ENCODE data around the gene GPSM1. TPM values are rescaled to one million over a fixed set of nuclear protein-coding genes. Genes with fewer than 3 reads are reported as not detected.
"Not testable (repeated sequence)": the region's sequence is repeated elsewhere in the genome, so short reads cannot be mapped to it uniquely, and the experiment has no call there.

GPSM1 gene
- total RNA-seq, 1 donor from 2014 or later = 59.4 TPM

GRCh38 chr9:136404801-136405136, 77.4 kb downstream of the GPSM1 start:
- Mint-ChIP-seq H3K9me3 (ENCODE audit: unreplicated experiment) (peaks cover 2% of the 10 kb centered on the region), H3K36me3 (ENCODE audit: low read depth, unreplicated experiment) (peaks cover 6% of the 10 kb centered on the region), H3K27me3 (ENCODE audit: low read depth, unreplicated experiment) (no peaks in the 10 kb centered on the region), H3K4me3 (ENCODE audit: unreplicated experiment) (no peak overlapping the region), H3K27ac (ENCODE audit: unreplicated experiment) (no peak overlapping the region), H3K4me1 (ENCODE audit: low read depth, unreplicated experiment) (peaks cover 16% of the 10 kb centered on the region)
- no peak overlapping the region for H3K4me2 ChIP-seq (ENCODE audit: low read length)
- no peak overlapping the region for H3K27ac ChIP-seq (ENCODE audit: low read depth, low read length)
- FAIRE-seq (no peak), DNase-seq (ENCODE audit: low read depth) (no peak)
- peaks cover 29% of the 10 kb centered on the region for H4K20me1 ChIP-seq (ENCODE audit: insufficient read depth, low read length)
- H3K79me2 ChIP-seq (ENCODE audit: insufficient read depth, low read length) = peaks cover 29% of the 10 kb centered on the region
- H3K9me3 ChIP-seq (ENCODE audit: insufficient read depth, low read depth, low read length) = no peaks in the 10 kb centered on the region
- TF ChIP-seq EZH2 (IDR thresholded peaks at IDR 0.05; ENCODE audit: insufficient read depth, low read length) (no peak), CTCF (IDR thresholded peaks at IDR 0.05; ENCODE audit: insufficient read depth, low read depth, low read length) (no peak)
- no peak overlapping the region for H3K9ac ChIP-seq (ENCODE audit: low read length)
- H3K36me3 ChIP-seq (ENCODE audit: insufficient read depth, low read length) = peaks cover 2% of the 10 kb centered on the region
- no peak overlapping the region for H3K4me3 ChIP-seq (ENCODE audit: insufficient read depth, low read depth, low read length)
- H3K4me1 ChIP-seq (ENCODE audit: insufficient read depth, low read length) = peaks cover 13% of the 10 kb centered on the region
- H2AFZ ChIP-seq (ENCODE audit: low read depth, low read length) = no peak overlapping the region
- H3K27me3 ChIP-seq (ENCODE audit: insufficient read depth, low read length) = no peaks in the 10 kb centered on the region

GRCh38 chr9:136405481-136405880, 78.1 kb downstream of the GPSM1 start:
- no peak overlapping the region for H2AFZ ChIP-seq (ENCODE audit: low read depth, low read length)
- Mint-ChIP-seq H3K4me3 (ENCODE audit: unreplicated experiment) (no peak overlapping the region), H3K4me1 (ENCODE audit: low read depth, unreplicated experiment) (peaks cover 16% of the 10 kb centered on the region), H3K27ac (ENCODE audit: unreplicated experiment) (no peak overlapping the region), H3K9me3 (ENCODE audit: unreplicated experiment) (peaks cover 2% of the 10 kb centered on the region), H3K36me3 (ENCODE audit: low read depth, unreplicated experiment) (peaks cover 6% of the 10 kb centered on the region), H3K27me3 (ENCODE audit: low read depth, unreplicated experiment) (no peaks in the 10 kb centered on the region)
- H4K20me1 ChIP-seq (ENCODE audit: insufficient read depth, low read length) = peaks cover 29% of the 10 kb centered on the region
- H3K4me3 ChIP-seq (ENCODE audit: insufficient read depth, low read depth, low read length) = no peak overlapping the region
- TF ChIP-seq EZH2 (IDR thresholded peaks at IDR 0.05; ENCODE audit: insufficient read depth, low read length) (no peak), CTCF (IDR thresholded peaks at IDR 0.05; ENCODE audit: insufficient read depth, low read depth, low read length) (no peak)
- no peak overlapping the region for H3K9ac ChIP-seq (ENCODE audit: low read length)
- no peaks in the 10 kb centered on the region for H3K27me3 ChIP-seq (ENCODE audit: insufficient read depth, low read length)
- H3K9me3 ChIP-seq (ENCODE audit: insufficient read depth, low read depth, low read length) = no peaks in the 10 kb centered on the region
- H3K36me3 ChIP-seq (ENCODE audit: insufficient read depth, low read length) = peaks cover 2% of the 10 kb centered on the region
- no peak for FAIRE-seq
- no peak overlapping the region for H3K4me2 ChIP-seq (ENCODE audit: low read length)
- peaks cover 32% of the 10 kb centered on the region for H3K79me2 ChIP-seq (ENCODE audit: insufficient read depth, low read length)
- H3K4me1 ChIP-seq (ENCODE audit: insufficient read depth, low read length) = peaks cover 11% of the 10 kb centered on the region
- DNase-seq (ENCODE audit: low read depth) = no peak
- H3K27ac ChIP-seq (ENCODE audit: low read depth, low read length) = no peak overlapping the region

GRCh38 chr9:136405904-136406303, 78.6 kb downstream of the GPSM1 start:
- not testable (repeated sequence) for FAIRE-seq; H3K4me1 ChIP-seq (ENCODE audit: insufficient read depth, low read length); H3K27me3 Mint-ChIP-seq (ENCODE audit: low read depth, unreplicated experiment); H3K27me3 ChIP-seq (ENCODE audit: insufficient read depth, low read length); H3K4me3 ChIP-seq (ENCODE audit: insufficient read depth, low read depth, low read length); H2AFZ ChIP-seq (ENCODE audit: low read depth, low read length); H3K9ac ChIP-seq (ENCODE audit: low read length); H3K27ac Mint-ChIP-seq (ENCODE audit: unreplicated experiment); DNase-seq (ENCODE audit: low read depth); H3K36me3 Mint-ChIP-seq (ENCODE audit: low read depth, unreplicated experiment); H3K4me3 Mint-ChIP-seq (ENCODE audit: unreplicated experiment); H3K9me3 ChIP-seq (ENCODE audit: insufficient read depth, low read depth, low read length); H3K4me2 ChIP-seq (ENCODE audit: low read length); H3K27ac ChIP-seq (ENCODE audit: low read depth, low read length); H3K9me3 Mint-ChIP-seq (ENCODE audit: unreplicated experiment); H3K36me3 ChIP-seq (ENCODE audit: insufficient read depth, low read length)
- H3K79me2 ChIP-seq (ENCODE audit: insufficient read depth, low read length) = peaks cover 37% of the 10 kb centered on the region
- peaks cover 30% of the 10 kb centered on the region for H4K20me1 ChIP-seq (ENCODE audit: insufficient read depth, low read length)
- peaks cover 16% of the 10 kb centered on the region for H3K4me1 Mint-ChIP-seq (ENCODE audit: low read depth, unreplicated experiment)

- H3K4me1 ChIP-seq (ENCODE audit: insufficient read depth, low read length) = peaks cover 16% of the 10 kb centered on the region
- Mint-ChIP-seq H3K4me3 (ENCODE audit: unreplicated experiment) (peak overlapping the region; percentile 57), H3K4me1 (ENCODE audit: low read depth, unreplicated experiment) (peaks cover 25% of the 10 kb centered on the region), H3K36me3 (ENCODE audit: low read depth, unreplicated experiment) (peaks cover 10% of the 10 kb centered on the region)
- H2AFZ ChIP-seq (ENCODE audit: low read depth, low read length); H3K36me3 ChIP-seq (ENCODE audit: insufficient read depth, low read length); H3K4me3 ChIP-seq (ENCODE audit: insufficient read depth, low read depth, low read length); H3K9me3 ChIP-seq (ENCODE audit: insufficient read depth, low read depth, low read length); H3K9me3 Mint-ChIP-seq (ENCODE audit: unreplicated experiment); FAIRE-seq; DNase-seq (ENCODE audit: low read depth); H3K27me3 Mint-ChIP-seq (ENCODE audit: low read depth, unreplicated experiment); H3K4me2 ChIP-seq (ENCODE audit: low read length); H3K27ac Mint-ChIP-seq (ENCODE audit: unreplicated experiment); H3K27me3 ChIP-seq (ENCODE audit: insufficient read depth, low read length); H3K9ac ChIP-seq (ENCODE audit: low read length); H3K27ac ChIP-seq (ENCODE audit: low read depth, low read length): not testable (repeated sequence)
- peaks cover 48% of the 10 kb centered on the region for H3K79me2 ChIP-seq (ENCODE audit: insufficient read depth, low read length)
- H4K20me1 ChIP-seq (ENCODE audit: insufficient read depth, low read length) = peaks cover 41% of the 10 kb centered on the region
Measured at GRCh38 chr9:136407061-136407460, 79.7 kb downstream of the GPSM1 start.
